Measurements from ENCODE around the gene RIMS1. TPM values are rescaled to one million over a fixed set of nuclear protein-coding genes. Genes with fewer than 3 reads are reported as not detected.

The RIMS1 gene
- total RNA-seq, 1 experiment from 2014 or later, result 1.1 TPM

DNA sequence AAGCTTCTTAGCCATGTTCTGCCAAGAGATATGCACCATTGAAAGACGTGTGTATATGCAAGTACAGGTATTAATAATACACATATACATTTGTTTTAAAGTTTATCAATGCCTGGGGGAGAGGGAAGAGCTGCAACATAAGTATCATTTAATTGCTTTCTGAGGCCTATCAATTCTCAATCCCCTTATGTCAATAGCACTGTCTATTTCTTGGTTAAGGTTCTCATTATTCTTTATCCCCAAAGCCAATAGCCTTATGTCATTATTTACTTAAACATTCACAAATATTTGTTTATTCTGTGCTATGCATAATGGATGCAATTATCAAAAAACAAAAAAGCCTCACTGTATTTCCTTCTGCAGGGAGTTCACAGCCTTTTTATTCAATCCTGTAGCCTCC, 385.2 kb downstream of the RIMS1 start:
- POLR2A ChIA-PET, result interaction anchor here (0.7 kb wide), 1 partner anchor 176 kb away, joined by 3 read pairs; no protein-coding TSS in a partner anchor
- Mint-ChIP-seq H3K27ac (no peak overlapping the region), H3K4me3 (no peak overlapping the region), H3K9me3 (no peaks in the 10 kb centered on the region), H3K4me1 (no peaks in the 10 kb centered on the region), H3K36me3 (no peaks in the 10 kb centered on the region), H3K27me3 (ENCODE audit: low read depth) (no peaks in the 10 kb centered on the region)
- TF ChIP-seq NR1H2 (CRISPR knock-in tag; IDR thresholded peaks at IDR 0.05) (no peak), RORB (CRISPR knock-in tag; IDR thresholded peaks at IDR 0.05) (0 out of 2 replicates have a peak, but pooled peaks have one; percentile 59)
- ATAC-seq (no peak), DNase-seq (ENCODE audit: low spot score) (no peak)
- CTCF ChIA-PET, result no interaction called here

DNA sequence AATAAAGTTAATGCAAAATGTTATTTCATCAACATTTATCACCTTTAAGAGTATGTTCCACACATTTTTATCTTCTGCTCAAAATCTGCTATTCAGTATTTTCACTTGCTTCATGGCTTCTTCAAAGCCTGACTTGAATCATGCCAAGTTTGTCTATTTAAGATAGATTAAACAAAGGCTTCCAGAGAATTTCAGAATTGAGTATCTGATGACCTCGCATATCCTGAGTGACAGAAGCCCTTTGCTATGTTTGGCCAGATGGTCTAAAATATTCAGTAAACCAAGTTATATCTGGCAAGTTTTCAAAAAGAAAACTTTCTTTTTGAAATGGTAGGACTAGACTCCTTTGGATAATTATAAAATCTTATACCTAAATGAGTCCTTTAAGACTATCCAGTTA, 386.6 kb downstream of the RIMS1 start:
- no peak for DNase-seq (ENCODE audit: low spot score)
- Mint-ChIP-seq H3K27me3 (ENCODE audit: low read depth) (no peaks in the 10 kb centered on the region), H3K27ac (no peak overlapping the region), H3K4me3 (no peak overlapping the region), H3K9me3 (no peaks in the 10 kb centered on the region), H3K36me3 (no peaks in the 10 kb centered on the region), H3K4me1 (no peaks in the 10 kb centered on the region)
- ATAC-seq, result no peak
- TF ChIP-seq NR1H2 (CRISPR knock-in tag; IDR thresholded peaks at IDR 0.05) (no peak), TEAD1 (CRISPR knock-in tag; IDR thresholded peaks at IDR 0.05) (no peak), CTCF (IDR thresholded peaks at IDR 0.05) (no peak), CREB1 (CRISPR knock-in tag; IDR thresholded peaks at IDR 0.05) (no peak), ZNF512 (CRISPR knock-in tag; IDR thresholded peaks at IDR 0.05; ENCODE audit: borderline replicate concordance) (no peak), GABPB1 (CRISPR knock-in tag; IDR thresholded peaks at IDR 0.05) (no peak), FOXJ3 (CRISPR knock-in tag; IDR thresholded peaks at IDR 0.05; ENCODE audit: borderline replicate concordance) (no peak), JAZF1 (CRISPR knock-in tag; IDR thresholded peaks at IDR 0.05) (no peak), ETV6 (CRISPR knock-in tag; IDR thresholded peaks at IDR 0.05) (no peak)
- TF ChIP-seq, protein P1, sequence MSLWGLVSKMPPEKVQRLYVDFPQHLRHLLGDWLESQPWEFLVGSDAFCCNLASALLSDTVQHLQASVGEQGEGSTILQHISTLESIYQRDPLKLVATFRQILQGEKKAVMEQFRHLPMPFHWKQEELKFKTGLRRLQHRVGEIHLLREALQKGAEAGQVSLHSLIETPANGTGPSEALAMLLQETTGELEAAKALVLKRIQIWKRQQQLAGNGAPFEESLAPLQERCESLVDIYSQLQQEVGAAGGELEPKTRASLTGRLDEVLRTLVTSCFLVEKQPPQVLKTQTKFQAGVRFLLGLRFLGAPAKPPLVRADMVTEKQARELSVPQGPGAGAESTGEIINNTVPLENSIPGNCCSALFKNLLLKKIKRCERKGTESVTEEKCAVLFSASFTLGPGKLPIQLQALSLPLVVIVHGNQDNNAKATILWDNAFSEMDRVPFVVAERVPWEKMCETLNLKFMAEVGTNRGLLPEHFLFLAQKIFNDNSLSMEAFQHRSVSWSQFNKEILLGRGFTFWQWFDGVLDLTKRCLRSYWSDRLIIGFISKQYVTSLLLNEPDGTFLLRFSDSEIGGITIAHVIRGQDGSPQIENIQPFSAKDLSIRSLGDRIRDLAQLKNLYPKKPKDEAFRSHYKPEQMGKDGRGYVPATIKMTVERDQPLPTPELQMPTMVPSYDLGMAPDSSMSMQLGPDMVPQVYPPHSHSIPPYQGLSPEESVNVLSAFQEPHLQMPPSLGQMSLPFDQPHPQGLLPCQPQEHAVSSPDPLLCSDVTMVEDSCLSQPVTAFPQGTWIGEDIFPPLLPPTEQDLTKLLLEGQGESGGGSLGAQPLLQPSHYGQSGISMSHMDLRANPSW (CRISPR knock-in tag; conservative IDR thresholded peaks at IDR 0.05; ENCODE audit: low read depth), result no peak
- TF ChIP-seq, protein P2, sequence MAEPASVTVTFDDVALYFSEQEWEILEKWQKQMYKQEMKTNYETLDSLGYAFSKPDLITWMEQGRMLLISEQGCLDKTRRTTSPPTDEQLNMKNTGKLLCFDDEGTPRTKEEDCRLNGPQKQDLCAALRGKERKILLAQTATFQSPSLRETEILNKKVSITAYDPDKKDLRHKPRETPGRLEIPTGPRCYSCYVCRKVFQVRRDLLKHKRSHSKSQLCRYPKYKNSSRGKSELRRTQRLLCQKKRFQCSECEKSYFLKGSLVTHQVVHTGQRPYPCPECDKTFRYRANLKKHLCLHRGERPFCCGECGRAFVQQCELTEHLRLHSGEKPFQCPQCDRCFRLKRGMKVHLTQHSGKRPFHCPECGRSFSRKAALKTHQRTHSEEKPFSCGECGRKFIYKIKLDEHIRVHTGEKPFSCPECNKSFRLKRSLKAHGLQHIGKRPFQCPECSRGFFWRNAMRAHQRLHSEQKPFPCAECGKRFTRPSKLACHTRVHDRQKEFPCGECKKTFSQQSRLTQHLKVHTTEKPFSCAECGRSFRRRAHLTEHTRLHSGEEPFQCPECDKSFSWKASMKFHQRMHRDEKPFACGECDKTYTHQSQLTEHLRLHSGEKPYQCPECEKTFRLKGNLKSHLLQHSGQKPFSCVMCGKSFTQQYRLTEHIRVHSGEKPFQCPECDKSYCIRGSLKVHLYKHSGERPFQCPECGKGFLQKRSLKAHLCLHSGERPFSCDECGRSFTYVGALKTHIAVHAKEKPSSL (CRISPR knock-in tag; conservative IDR thresholded peaks at IDR 0.05), result no peak
- TF ChIP-seq, protein P3, sequence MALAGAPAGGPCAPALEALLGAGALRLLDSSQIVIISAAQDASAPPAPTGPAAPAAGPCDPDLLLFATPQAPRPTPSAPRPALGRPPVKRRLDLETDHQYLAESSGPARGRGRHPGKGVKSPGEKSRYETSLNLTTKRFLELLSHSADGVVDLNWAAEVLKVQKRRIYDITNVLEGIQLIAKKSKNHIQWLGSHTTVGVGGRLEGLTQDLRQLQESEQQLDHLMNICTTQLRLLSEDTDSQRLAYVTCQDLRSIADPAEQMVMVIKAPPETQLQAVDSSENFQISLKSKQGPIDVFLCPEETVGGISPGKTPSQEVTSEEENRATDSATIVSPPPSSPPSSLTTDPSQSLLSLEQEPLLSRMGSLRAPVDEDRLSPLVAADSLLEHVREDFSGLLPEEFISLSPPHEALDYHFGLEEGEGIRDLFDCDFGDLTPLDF (CRISPR knock-in tag; IDR thresholded peaks at IDR 0.05), result no peak
- ChIA-PET CTCF (no interaction called here), POLR2A (no interaction called here)

DNA sequence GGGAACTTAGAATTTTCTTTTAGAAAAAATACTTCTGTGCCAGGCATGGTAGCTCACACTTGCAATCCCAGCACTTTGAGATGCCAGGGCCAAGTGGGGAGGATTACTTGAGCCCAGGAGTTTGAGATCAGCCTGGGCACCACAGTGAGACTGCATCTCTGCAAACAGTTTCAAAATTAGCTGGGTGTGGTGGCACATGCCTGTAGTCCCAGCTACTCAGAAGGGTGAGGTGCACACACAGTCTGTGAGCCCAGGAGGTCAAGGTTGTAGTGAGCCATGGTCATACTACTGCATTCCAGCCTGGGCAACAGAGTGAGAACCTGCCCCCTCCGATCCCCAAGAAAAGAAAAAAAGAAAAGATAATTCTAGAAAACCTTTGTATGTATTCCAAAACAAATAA, 389.5 kb downstream of the RIMS1 start:
- ChIA-PET POLR2A (no interaction called here), CTCF (no interaction called here)
- H3K4me3 Mint-ChIP-seq, result no peak overlapping the region
- no peak for ATAC-seq
- no peaks in the 10 kb centered on the region for H3K4me1 Mint-ChIP-seq
- H3K27me3 Mint-ChIP-seq (ENCODE audit: low read depth), result no peaks in the 10 kb centered on the region
- no peak for DNase-seq (ENCODE audit: low spot score)
- no peaks in the 10 kb centered on the region for H3K36me3 Mint-ChIP-seq
- H3K9me3 Mint-ChIP-seq, result no peaks in the 10 kb centered on the region
- no peak overlapping the region for H3K27ac Mint-ChIP-seq
- TF ChIP-seq TCF7 (CRISPR knock-in tag; IDR thresholded peaks at IDR 0.05; ENCODE audit: low read depth), result no peak
- no peak for TF ChIP-seq ZSCAN18 (CRISPR knock-in tag; IDR thresholded peaks at IDR 0.05)
- TF ChIP-seq ZNF263 (CRISPR knock-in tag; IDR thresholded peaks at IDR 0.05; ENCODE audit: low read depth), result no peak
- TF ChIP-seq CREB1 (CRISPR knock-in tag; IDR thresholded peaks at IDR 0.05), result no peak
- TF ChIP-seq FOXP1 (CRISPR knock-in tag; IDR thresholded peaks at IDR 0.05; ENCODE audit: borderline replicate concordance), result no peak
- TF ChIP-seq OVOL2 (CRISPR knock-in tag; IDR thresholded peaks at IDR 0.05; ENCODE audit: borderline replicate concordance), result no peak
- TF ChIP-seq NR2C2 (CRISPR knock-in tag; IDR thresholded peaks at IDR 0.05), result no peak
- TF ChIP-seq ZNF121 (CRISPR knock-in tag; IDR thresholded peaks at IDR 0.05), result no peak
- no peak for TF ChIP-seq HMGXB4 (CRISPR knock-in tag; IDR thresholded peaks at IDR 0.05)

Measured in WTC11 (cell line).